ENCODE data around the gene PRMT7.

The PRMT7 gene

DNA sequence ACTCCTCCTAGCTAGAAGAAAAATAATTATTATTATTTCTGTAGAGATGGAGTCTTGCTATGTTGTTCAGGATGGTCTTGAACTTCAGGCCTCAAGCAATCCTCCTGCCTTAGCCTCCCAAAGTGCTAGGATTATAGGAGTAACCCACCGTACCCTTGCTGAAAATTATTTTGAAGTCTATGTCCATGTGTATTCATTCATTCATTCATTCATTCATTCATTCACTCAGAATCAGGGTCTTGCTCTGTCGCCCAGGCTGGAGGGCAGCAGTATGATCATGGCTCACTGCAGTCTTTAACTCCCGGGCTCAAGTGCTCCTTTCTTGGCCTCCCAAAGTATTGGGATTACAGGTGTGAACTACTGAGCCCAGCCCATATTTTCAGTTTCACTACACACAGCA, 4.2 kb upstream of the PRMT7 start:
- no peak for DNase-seq (ENCODE audit: low read depth in 2 of 2)

DNA sequence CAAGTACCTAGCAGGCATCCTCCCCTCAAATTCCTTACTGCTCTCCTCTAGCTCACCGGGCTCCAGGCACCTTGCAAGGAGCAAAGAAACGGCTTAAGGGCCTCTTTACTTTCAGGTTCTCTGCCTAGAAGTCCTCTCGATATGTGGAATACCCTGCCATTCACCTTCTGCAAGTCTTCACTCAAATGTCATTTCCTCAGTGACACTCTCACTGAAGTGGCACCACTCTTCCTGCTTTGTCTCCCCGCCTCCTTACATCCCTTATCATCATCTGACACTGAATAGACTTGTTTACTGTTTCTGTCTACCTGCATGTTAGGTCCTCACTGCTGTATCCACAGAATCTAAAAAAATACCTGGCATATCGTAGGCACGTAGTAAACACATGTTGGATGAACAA, 1.0 kb upstream of the PRMT7 start:
- DNase-seq (ENCODE audit: low read depth in 2 of 2), result no peak

DNA sequence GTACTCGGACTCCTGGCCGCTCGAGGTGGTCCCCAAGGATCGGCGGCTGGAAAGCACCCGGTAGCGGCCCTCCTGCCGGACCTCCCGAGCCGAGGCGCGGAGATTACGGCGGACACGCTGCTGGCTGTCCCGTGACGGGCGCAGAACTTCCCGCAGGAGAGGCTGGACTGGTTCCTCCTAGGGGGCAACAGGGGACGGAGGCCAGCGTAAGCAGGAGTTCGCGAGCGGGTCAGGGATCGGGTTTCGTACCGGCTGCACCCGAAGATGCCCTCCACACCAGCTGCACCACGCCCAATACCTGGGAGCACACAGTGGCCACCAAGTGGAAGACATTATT, 414 bp upstream of the PRMT7 start:
- no peak for DNase-seq (ENCODE audit: low read depth in 2 of 2)

- DNase-seq (ENCODE audit: low read depth in 2 of 2), result no peak
These were observed 2.3 kb downstream of the PRMT7 start for GRCh38 chr16:68313116-68313515.

- no peak for DNase-seq (ENCODE audit: low read depth in 2 of 2)
These were observed 8.5 kb downstream of the PRMT7 start for GRCh38 chr16:68319185-68319908.

- DNase-seq (ENCODE audit: low read depth in 2 of 2), result no peak
These were observed 13.5 kb downstream of the PRMT7 start for GRCh38 chr16:68324336-68324735.

GRCh38 chr16:68324780-68325357, 14.1 kb downstream of the PRMT7 start:
- DNase-seq (ENCODE audit: low read depth in 2 of 2), result no peak

DNA sequence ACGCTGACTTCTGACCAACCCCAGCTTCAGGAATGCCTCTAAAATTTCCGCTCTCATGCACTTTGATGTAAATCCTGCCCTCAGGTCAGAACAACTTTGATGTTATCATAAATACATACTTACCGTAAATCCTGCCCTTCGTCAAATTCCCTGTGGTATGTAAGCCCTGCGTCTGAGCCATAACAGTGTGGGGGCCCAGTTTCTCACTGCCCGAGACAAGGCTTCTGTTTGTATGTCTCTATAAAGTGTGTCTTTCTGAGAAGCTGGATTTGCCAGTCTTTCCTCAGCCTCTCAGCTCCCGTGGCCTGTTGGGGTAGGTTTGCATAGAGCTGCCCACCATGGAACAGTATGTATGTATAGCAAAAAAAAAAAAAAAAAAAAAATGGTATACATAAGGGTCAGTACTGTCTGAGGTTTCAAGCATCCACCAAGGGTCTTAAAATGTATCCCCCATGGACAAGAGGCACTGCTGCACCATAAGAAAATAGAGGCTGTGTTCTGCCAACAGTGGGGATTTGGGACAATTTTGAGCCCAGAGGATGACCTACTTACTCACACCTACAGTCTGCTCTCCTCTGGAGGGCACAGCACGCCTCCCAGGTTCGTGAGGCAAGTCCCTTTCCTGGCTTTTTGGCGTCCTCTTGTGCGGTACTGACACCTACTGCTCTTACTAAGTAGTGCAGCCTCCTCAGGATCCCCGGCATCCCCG, 17.5 kb downstream of the PRMT7 start:
- DNase-seq (ENCODE audit: low read depth in 2 of 2), result peak; percentile 54 to 55

GRCh38 chr16:68328860-68329390, 18.1 kb downstream of the PRMT7 start:
- no peak for DNase-seq (ENCODE audit: low read depth in 2 of 2)

DNA sequence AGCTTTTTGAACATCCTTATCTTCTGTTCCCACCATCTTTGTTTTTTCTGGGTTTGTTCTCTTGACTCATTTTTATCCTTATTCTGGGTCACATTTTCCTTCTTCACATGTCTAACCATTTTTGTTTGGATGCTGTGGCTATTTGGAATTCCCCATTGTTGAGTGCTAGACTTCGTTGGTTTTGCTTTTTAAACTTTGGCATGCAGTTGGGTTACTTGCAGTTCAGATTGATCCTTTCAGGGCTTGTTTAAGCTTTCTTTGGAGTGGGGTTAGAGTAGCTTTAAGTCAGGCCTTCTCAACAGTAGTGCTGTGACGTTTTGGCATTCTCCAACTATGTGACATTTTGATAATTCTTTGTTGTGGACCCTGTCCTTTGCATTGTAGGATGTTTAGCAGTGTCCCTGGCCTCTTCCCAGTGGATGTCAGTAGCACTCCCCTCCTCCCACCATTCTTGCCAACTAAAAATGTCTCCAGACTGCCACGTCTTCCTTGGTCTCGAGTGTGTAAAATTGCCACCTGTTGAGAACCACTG, 21.1 kb downstream of the PRMT7 start:
- no peak for DNase-seq (ENCODE audit: low read depth in 2 of 2)

- DNase-seq (ENCODE audit: low read depth in 2 of 2), result no peak
These were observed 21.7 kb downstream of the PRMT7 start for GRCh38 chr16:68332411-68333121.

GRCh38 chr16:68335175-68335574, 24.4 kb downstream of the PRMT7 start:
- no peak for DNase-seq (ENCODE audit: low read depth in 2 of 2)

DNA sequence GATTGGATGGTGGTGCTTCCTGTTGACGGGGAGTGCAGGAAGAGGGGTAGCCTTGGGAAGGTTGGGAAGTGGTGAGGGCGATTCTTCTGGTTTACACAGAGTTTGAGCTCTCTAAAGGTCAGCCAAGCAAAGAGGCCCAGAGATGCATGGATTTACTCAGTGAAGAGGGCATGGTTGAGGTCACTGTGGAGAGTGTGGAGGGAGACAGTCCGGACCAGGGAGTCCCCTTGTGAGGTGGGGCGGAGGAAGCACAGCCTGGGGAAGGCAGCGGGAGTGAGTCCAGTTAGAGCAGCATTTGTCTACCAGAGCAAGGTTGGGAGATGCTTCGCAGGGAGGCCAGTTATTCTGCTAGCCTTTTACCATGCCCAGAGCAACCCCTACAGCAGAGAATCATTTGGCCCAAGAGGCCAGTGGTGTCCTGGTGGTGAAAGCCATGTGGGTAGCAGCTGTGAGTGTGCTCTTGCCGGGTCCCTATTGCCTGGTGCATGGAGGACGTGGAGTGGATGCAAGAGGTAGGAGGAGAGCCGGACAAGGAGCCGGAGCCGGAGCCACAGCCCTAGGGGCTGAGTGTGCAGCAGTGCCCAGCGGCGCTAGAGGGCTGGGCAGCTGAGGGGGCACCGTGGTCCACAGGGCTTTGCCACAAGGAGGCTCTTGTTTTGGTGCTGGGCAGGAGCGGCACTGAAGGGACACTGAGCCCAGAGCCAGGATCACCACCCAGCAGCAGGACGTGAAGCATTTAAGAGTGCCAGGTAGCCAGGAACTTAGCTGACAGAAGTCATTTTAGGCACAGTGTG, 27.7 kb downstream of the PRMT7 start:
- no peak for DNase-seq (ENCODE audit: low read depth in 2 of 2)

DNA sequence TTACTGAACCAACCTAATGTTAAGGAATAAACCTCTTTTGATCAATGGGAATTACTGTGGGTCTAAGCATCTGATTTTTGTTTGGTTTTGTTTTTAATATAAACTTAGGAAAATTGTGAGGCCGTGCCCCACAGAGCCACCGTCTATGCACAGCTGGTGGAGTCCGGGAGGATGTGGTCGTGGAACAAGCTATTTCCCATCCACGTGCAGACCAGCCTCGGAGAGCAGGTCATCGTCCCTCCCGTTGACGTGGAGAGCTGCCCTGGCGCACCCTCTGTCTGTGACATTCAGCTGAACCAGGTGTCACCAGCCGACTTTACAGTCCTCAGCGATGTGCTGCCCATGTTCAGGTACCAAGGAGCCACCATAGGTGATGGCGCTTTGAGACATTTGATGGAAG, 28.4 kb downstream of the PRMT7 start:
- DNase-seq (ENCODE audit: low read depth in 2 of 2), result no peak

DNA sequence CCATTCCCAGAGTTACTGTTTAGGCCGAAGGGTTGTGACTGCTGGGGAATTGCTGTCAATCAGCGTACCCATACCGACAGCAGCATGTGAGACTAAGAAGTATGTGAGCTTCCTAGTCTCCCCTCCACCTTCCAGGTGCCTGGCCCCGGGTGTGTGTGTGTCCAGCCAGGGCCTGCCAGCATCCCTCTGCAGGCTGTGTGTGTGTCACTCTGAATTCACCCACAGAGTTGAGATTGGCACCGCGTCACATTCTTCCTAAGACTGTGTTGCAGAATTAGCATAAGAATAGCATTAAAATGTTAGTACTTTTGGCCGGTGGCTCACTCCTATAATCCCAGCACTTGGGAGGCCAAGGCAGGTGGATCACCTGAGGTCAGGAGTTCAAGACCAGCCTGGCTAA, 31.8 kb downstream of the PRMT7 start:
- DNase-seq (ENCODE audit: low read depth in 2 of 2), result no peak

GRCh38 chr16:68343137-68343536, 32.3 kb downstream of the PRMT7 start:
- DNase-seq (ENCODE audit: low read depth in 2 of 2), result no peak

GRCh38 chr16:68344252-68344651, 33.4 kb downstream of the PRMT7 start:
- DNase-seq (ENCODE audit: low read depth in 2 of 2), result no peak

GRCh38 chr16:68345351-68345810, 34.6 kb downstream of the PRMT7 start:
- no peak for DNase-seq (ENCODE audit: low read depth in 2 of 2)

- DNase-seq (ENCODE audit: low read depth in 2 of 2), result no peak
These were observed 35.3 kb downstream of the PRMT7 start for GRCh38 chr16:68345958-68346635.

DNA sequence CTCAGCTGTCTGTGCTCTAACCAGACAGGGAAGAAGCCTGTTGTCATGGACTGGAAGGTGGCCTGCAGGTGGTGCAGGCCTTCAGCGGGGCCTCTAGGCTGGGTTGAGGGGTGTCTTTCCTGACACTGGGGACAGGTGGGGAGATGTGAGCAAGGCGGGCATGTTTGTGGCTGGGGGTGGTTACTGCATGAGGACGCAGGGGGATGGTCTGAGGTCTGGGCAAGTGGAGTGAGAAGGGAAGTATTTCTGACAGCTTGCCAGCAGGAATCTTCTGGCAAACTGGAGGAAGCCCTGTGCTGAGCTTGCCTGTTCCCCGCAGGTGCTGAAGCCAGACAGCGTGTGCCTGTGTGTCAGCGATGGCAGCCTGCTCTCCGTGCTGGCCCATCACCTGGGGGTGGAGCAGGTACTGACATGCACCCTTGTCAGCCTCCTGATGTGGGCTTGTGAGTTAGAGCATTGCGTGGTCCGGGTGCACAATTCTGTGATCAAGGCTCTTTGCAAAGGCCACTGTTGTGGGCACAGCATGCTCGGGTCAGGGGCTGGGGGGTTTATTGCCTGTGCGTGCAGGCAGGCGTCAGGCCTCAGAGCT, 36.2 kb downstream of the PRMT7 start:
- no peak for DNase-seq (ENCODE audit: low read depth in 2 of 2)

Measured in stimulated activated CD8-positive, alpha-beta memory T cell treated with anti-CD3 and anti-CD28 coated beads, Interleukin-7, amount 100 ng/mL, for 1 hour (primary cell).